ENCODE data around the gene PCSK2. TPM values are rescaled to one million over a fixed set of nuclear protein-coding genes. Genes with fewer than 3 reads are reported as not detected.

The PCSK2 gene
- polyA plus RNA-seq, 1 donor from 2014 or later = 27.9 TPM

- Histone ChIP-seq H3K9me3 (ENCODE audit: low read length) (no peaks in the 10 kb centered on the region), H3K9me2 (ENCODE audit: insufficient read depth, low read length) (no peaks in the 10 kb centered on the region), H4K20me1 (ENCODE audit: insufficient read depth) (no peaks in the 10 kb centered on the region), H3K79me2 (replicated peaks; ENCODE audit: insufficient read depth, low read length) (no peaks in the 10 kb centered on the region), H3K27ac (ENCODE audit: low read length) (no peak overlapping the region), H3K36me3 (ENCODE audit: insufficient read depth, low read length) (no peaks in the 10 kb centered on the region), H3K9ac (ENCODE audit: low read length) (no peak overlapping the region), H2AFZ (ENCODE audit: low read depth, low read length) (no peak overlapping the region), H3K4me2 (ENCODE audit: low read length) (no peak overlapping the region), H3K27me3 (ENCODE audit: insufficient read depth, low read depth, low read length) (no peaks in the 10 kb centered on the region), H3F3A (ENCODE audit: insufficient read depth, low read length, poor library complexity, severe bottlenecking) (no peaks in the 10 kb centered on the region), H3K4me3 (ENCODE audit: low read length) (no peak overlapping the region)
- TF ChIP-seq CTCF (IDR thresholded peaks at IDR 0.05; ENCODE audit: poor library complexity, severe bottlenecking) (no peak), EP300 (conservative IDR thresholded peaks at IDR 0.05; ENCODE audit: poor library complexity, severe bottlenecking) (no peak), EZH2 (IDR thresholded peaks at IDR 0.05; ENCODE audit: borderline replicate concordance, insufficient read depth, low read length, poor library complexity, severe bottlenecking) (no peak), POLR2AphosphoS5 (IDR thresholded peaks at IDR 0.05) (no peak), SMC3 (conservative IDR thresholded peaks at IDR 0.05; ENCODE audit: poor library complexity) (no peak), RAD21 (conservative IDR thresholded peaks at IDR 0.05) (no peak), TAF1 (IDR thresholded peaks at IDR 0.05; ENCODE audit: low read depth) (no peak), REST (IDR thresholded peaks at IDR 0.05; ENCODE audit: borderline replicate concordance) (no peak), MXI1 (conservative IDR thresholded peaks at IDR 0.05; ENCODE audit: poor library complexity, severe bottlenecking) (no peak)
These were observed 69.2 kb downstream of the PCSK2 start for GRCh38 chr20:17295991-17296390.

DNA sequence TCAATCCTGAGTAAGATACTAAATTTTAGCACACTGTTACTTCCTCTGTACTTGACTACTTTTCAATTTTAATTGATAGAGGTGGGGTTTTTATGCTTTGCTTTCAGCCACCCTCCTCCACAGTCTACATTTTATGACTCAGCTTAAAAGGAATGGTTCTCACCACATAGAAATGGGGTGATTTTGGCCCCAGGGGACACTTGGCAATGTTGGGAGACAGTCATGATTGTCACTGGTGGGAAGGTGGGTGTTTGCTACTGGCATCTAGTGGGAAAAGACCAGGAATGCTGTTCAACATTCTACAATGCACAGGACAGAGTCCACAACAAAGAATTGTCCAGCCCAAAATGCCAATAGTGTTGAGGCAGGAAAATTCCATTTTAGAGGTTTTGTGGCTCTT, 71.3 kb downstream of the PCSK2 start:
- Histone ChIP-seq H3K9me2 (ENCODE audit: insufficient read depth, low read length) (no peaks in the 10 kb centered on the region), H3K4me3 (ENCODE audit: low read length) (no peak overlapping the region), H3K36me3 (ENCODE audit: insufficient read depth, low read length) (no peaks in the 10 kb centered on the region), H3K9ac (ENCODE audit: low read length) (no peak overlapping the region), H3F3A (ENCODE audit: insufficient read depth, low read length, poor library complexity, severe bottlenecking) (no peaks in the 10 kb centered on the region), H2AFZ (ENCODE audit: low read depth, low read length) (no peak overlapping the region), H3K79me2 (replicated peaks; ENCODE audit: insufficient read depth, low read length) (no peaks in the 10 kb centered on the region), H3K27ac (ENCODE audit: low read length) (no peak overlapping the region), H3K27me3 (ENCODE audit: insufficient read depth, low read depth, low read length) (no peaks in the 10 kb centered on the region), H3K4me2 (ENCODE audit: low read length) (no peak overlapping the region), H3K9me3 (ENCODE audit: low read length) (no peaks in the 10 kb centered on the region), H4K20me1 (ENCODE audit: insufficient read depth) (no peaks in the 10 kb centered on the region)
- TF ChIP-seq SMC3 (conservative IDR thresholded peaks at IDR 0.05; ENCODE audit: poor library complexity) = no peak

DNA sequence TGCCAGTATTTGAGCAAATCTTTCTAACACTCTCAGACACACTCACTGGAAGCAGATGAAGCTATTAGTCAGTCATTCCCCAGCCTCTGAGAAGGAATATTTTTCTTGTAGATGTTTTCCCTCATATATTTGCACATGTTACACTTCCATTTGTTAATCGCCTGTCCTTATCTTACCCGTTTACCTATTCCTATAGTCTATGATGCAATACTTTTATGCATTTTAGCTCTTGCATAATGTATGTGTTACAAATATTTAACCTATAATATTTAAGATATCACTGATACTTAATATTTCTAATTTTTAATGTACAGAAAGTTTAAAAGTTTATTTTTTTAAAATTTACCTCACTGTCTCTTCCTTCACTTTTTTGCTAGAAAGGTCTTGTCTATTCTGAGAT, 71.9 kb downstream of the PCSK2 start:
- H3K4me2 ChIP-seq (ENCODE audit: low read length) = no peak overlapping the region
- no peak for TF ChIP-seq POLR2AphosphoS5 (IDR thresholded peaks at IDR 0.05)
- TF ChIP-seq SMC3 (conservative IDR thresholded peaks at IDR 0.05; ENCODE audit: poor library complexity) = no peak
- TF ChIP-seq TAF1 (IDR thresholded peaks at IDR 0.05; ENCODE audit: low read depth) = no peak
- no peak for TF ChIP-seq RAD21 (conservative IDR thresholded peaks at IDR 0.05)
- TF ChIP-seq REST (IDR thresholded peaks at IDR 0.05; ENCODE audit: borderline replicate concordance) = no peak
- no peak for TF ChIP-seq CTCF (IDR thresholded peaks at IDR 0.05; ENCODE audit: poor library complexity, severe bottlenecking)
- TF ChIP-seq EZH2 (IDR thresholded peaks at IDR 0.05; ENCODE audit: borderline replicate concordance, insufficient read depth, low read length, poor library complexity, severe bottlenecking) = no peak
- TF ChIP-seq MXI1 (conservative IDR thresholded peaks at IDR 0.05; ENCODE audit: poor library complexity, severe bottlenecking) = no peak
- no peaks in the 10 kb centered on the region for H4K20me1 ChIP-seq (ENCODE audit: insufficient read depth)
- no peaks in the 10 kb centered on the region for H3K36me3 ChIP-seq (ENCODE audit: insufficient read depth, low read length)
- H3K4me3 ChIP-seq (ENCODE audit: low read length) = no peak overlapping the region
- H3K9ac ChIP-seq (ENCODE audit: low read length) = no peak overlapping the region
- H3K9me2 ChIP-seq (ENCODE audit: insufficient read depth, low read length) = no peaks in the 10 kb centered on the region
- H2AFZ ChIP-seq (ENCODE audit: low read depth, low read length) = no peak overlapping the region
- H3K9me3 ChIP-seq (ENCODE audit: low read length) = no peaks in the 10 kb centered on the region
- H3K27ac ChIP-seq (ENCODE audit: low read length) = no peak overlapping the region
- H3K27me3 ChIP-seq (ENCODE audit: insufficient read depth, low read depth, low read length) = no peaks in the 10 kb centered on the region
- H3F3A ChIP-seq (ENCODE audit: insufficient read depth, low read length, poor library complexity, severe bottlenecking) = no peaks in the 10 kb centered on the region
- H3K79me2 ChIP-seq (replicated peaks; ENCODE audit: insufficient read depth, low read length) = no peaks in the 10 kb centered on the region
